ENCODE data around the gene MYG1.

The MYG1 gene

GRCh38 chr12:53346491-53346890, 47.0 kb downstream of the MYG1 start:
- Histone ChIP-seq H3K4me3 (ENCODE audit: low read length) (no peak overlapping the region), H3K27me3 (ENCODE audit: control insufficient read depth, insufficient read depth, low read length) (peaks cover under 1% of the 10 kb centered on the region), H3K9ac (ENCODE audit: low read depth, low read length) (no peak overlapping the region), H3K36me3 (ENCODE audit: insufficient read depth, low read length) (no peaks in the 10 kb centered on the region), H3K9me3 (replicated peaks; ENCODE audit: low read length) (no peaks in the 10 kb centered on the region), H3K4me2 (ENCODE audit: low read length) (no peak overlapping the region), H3K4me1 (ENCODE audit: control insufficient read depth, insufficient read depth, low read length) (peaks cover 13% of the 10 kb centered on the region)

DNA sequence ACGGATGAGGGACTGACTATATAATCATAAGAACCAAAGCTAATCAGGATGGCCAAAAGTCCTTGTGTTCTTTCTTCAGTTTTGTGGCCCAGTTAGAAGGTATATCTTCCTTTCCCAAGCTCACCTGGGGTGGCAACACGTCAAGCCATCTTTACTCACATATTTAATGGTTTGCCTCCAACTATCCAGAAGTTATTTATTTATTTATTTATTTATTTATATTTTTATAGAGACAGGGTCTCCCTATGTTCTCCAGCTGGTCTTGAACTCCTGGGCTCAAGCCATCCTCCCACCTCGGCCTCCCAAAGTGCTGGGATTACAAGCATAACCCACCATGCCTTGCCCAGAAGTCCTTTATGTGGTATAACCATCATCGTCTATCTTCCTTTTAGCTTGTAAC, 48.4 kb downstream of the MYG1 start:
- Histone ChIP-seq H3K9me3 (replicated peaks; ENCODE audit: low read length) (no peaks in the 10 kb centered on the region), H3K4me3 (ENCODE audit: low read length) (no peak overlapping the region), H3K4me2 (ENCODE audit: low read length) (no peak overlapping the region), H3K4me1 (ENCODE audit: control insufficient read depth, insufficient read depth, low read length) (peaks cover 13% of the 10 kb centered on the region), H3K9ac (ENCODE audit: low read depth, low read length) (no peak overlapping the region), H3K36me3 (ENCODE audit: insufficient read depth, low read length) (no peaks in the 10 kb centered on the region), H3K27me3 (ENCODE audit: control insufficient read depth, insufficient read depth, low read length) (no peaks in the 10 kb centered on the region)

- no peaks in the 10 kb centered on the region for H3K9me3 ChIP-seq (replicated peaks; ENCODE audit: low read length)
- H3K9ac ChIP-seq (ENCODE audit: low read depth, low read length): no peak overlapping the region
- no peaks in the 10 kb centered on the region for H3K36me3 ChIP-seq (ENCODE audit: insufficient read depth, low read length)
- H3K4me2 ChIP-seq (ENCODE audit: low read length): no peak overlapping the region
- no peaks in the 10 kb centered on the region for H3K27me3 ChIP-seq (ENCODE audit: control insufficient read depth, insufficient read depth, low read length)
- no peak overlapping the region for H3K4me3 ChIP-seq (ENCODE audit: low read length)
- H3K4me1 ChIP-seq (ENCODE audit: control insufficient read depth, insufficient read depth, low read length): no peaks in the 10 kb centered on the region
Measured at GRCh38 chr12:53352331-53353256, 53.1 kb downstream of the MYG1 start.

- H3K4me3 ChIP-seq (ENCODE audit: low read length): no peak overlapping the region
- H3K9ac ChIP-seq (ENCODE audit: low read depth, low read length): no peak overlapping the region
- H3K27me3 ChIP-seq (ENCODE audit: control insufficient read depth, insufficient read depth, low read length): no peaks in the 10 kb centered on the region
- no peaks in the 10 kb centered on the region for H3K4me1 ChIP-seq (ENCODE audit: control insufficient read depth, insufficient read depth, low read length)
- no peaks in the 10 kb centered on the region for H3K36me3 ChIP-seq (ENCODE audit: insufficient read depth, low read length)
- no peaks in the 10 kb centered on the region for H3K9me3 ChIP-seq (replicated peaks; ENCODE audit: low read length)
- H3K4me2 ChIP-seq (ENCODE audit: low read length): no peak overlapping the region
Measured at GRCh38 chr12:53353257-53353655, 53.8 kb downstream of the MYG1 start.

- Histone ChIP-seq H3K4me1 (ENCODE audit: control insufficient read depth, insufficient read depth, low read length) (no peaks in the 10 kb centered on the region), H3K9ac (ENCODE audit: low read depth, low read length) (no peak overlapping the region), H3K9me3 (replicated peaks; ENCODE audit: low read length) (no peaks in the 10 kb centered on the region), H3K36me3 (ENCODE audit: insufficient read depth, low read length) (no peaks in the 10 kb centered on the region), H3K4me3 (ENCODE audit: low read length) (no peak overlapping the region), H3K27me3 (ENCODE audit: control insufficient read depth, insufficient read depth, low read length) (no peaks in the 10 kb centered on the region), H3K4me2 (ENCODE audit: low read length) (no peak overlapping the region)
Measured at GRCh38 chr12:53355121-53355520, 55.6 kb downstream of the MYG1 start.

All from skeletal muscle satellite cell (primary cell).